Nephron progenitor cell (in vitro differentiated cells): Measurements from ENCODE around the gene SPAG17.

ENCODE experiments used
- DNase-seq: peaks from one replicate; pipeline ENCODE4 v3.0.0; 2021
- H3K27ac Mint-ChIP-seq: 2 replicates; pipeline ENCODE4 v1.8.0; 2021; ENCODE audit warnings: mild to moderate bottlenecking, moderate library complexity, mixed read lengths
- H3K27me3 Mint-ChIP-seq: 2 replicates; pipeline ENCODE4 v1.8.0; 2021; ENCODE audit warnings: mild to moderate bottlenecking, low read depth, mixed read lengths; ENCODE audit not compliant: poor library complexity
- H3K36me3 Mint-ChIP-seq: 2 replicates; pipeline ENCODE4 v1.8.0; 2021; ENCODE audit warnings: low read depth, mixed read lengths
- H3K4me1 Mint-ChIP-seq: 2 replicates; pipeline ENCODE4 v1.8.0; 2021; ENCODE audit warnings: mixed read lengths
- H3K4me3 Mint-ChIP-seq: 2 replicates; pipeline ENCODE4 v1.8.0; 2021; ENCODE audit warnings: mild to moderate bottlenecking, moderate library complexity, mixed read lengths
- H3K9me3 Mint-ChIP-seq: 2 replicates; pipeline ENCODE4 v1.8.0; 2021; ENCODE audit warnings: mild to moderate bottlenecking, moderate library complexity, mixed read lengths
- TF ChIP-seq, protein P1 (sequence below): fragments of 200-600 bp; sonication (generic); IDR thresholded peaks from 2 replicates; pipeline ENCODE4 v1.5.0; 2021; ENCODE audit warnings: antibody characterized with exemption

The SPAG17 gene

DNA sequence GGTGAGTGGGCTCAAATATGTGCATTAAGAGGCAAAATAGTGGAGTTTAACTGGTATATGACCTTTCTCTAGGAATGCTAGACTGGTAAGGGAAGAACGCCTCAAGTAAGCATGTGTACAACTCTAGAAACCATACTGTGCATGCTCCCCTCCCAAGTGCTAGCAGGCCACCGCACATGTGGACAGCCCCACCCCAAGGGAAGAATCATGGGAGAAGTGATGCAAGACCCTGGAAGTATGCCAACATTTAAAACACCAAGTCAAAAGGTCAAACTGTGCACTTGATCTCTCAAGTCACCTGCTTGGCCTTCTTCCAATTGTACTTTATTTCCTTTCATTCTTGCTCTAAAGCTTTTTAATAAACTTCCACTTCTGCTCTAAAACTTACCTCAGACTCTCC is 135.0 kb downstream of the SPAG17 start:
- Mint-ChIP-seq H3K27me3 (no peaks in the 10 kb centered on the region), H3K9me3 (no peaks in the 10 kb centered on the region), H3K36me3 (no peaks in the 10 kb centered on the region), H3K4me3 (no peak overlapping the region), H3K4me1 (no peaks in the 10 kb centered on the region), H3K27ac (no peak overlapping the region)
- TF ChIP-seq, protein P1, sequence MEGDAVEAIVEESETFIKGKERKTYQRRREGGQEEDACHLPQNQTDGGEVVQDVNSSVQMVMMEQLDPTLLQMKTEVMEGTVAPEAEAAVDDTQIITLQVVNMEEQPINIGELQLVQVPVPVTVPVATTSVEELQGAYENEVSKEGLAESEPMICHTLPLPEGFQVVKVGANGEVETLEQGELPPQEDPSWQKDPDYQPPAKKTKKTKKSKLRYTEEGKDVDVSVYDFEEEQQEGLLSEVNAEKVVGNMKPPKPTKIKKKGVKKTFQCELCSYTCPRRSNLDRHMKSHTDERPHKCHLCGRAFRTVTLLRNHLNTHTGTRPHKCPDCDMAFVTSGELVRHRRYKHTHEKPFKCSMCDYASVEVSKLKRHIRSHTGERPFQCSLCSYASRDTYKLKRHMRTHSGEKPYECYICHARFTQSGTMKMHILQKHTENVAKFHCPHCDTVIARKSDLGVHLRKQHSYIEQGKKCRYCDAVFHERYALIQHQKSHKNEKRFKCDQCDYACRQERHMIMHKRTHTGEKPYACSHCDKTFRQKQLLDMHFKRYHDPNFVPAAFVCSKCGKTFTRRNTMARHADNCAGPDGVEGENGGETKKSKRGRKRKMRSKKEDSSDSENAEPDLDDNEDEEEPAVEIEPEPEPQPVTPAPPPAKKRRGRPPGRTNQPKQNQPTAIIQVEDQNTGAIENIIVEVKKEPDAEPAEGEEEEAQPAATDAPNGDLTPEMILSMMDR: no peak
- no peak for DNase-seq

DNA sequence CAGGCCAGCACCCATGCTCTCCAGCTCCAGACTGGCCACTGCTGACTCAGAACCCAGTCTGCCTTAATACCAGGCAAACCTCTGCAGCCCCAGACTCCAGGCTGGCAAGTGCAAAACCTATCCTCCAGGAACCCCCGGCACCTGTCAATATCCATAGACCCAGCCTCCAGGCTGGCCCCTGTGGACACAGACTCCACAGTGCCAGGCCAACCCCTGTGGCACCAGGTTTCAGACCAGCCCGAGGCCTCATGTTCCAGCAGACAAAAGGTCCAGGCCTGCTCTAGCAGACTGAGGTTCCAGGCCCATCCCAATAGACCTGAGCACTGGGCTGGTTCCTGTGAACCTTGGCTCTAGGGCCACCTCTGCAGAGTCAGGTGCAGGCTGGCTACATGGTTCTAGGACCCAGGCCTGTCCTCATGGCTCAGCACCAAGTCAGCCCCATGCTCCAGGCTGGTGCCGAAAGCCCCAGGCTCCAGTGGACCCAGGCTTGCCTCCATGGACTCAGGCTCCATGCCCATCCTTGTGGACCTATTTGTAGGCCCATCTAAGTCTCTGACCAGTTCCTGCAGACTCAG is 137.3 kb downstream of the SPAG17 start:
- Mint-ChIP-seq H3K27me3 (peaks cover 2% of the 10 kb centered on the region), H3K4me1 (no peaks in the 10 kb centered on the region), H3K9me3 (no peaks in the 10 kb centered on the region), H3K36me3 (no peaks in the 10 kb centered on the region), H3K27ac (no peak overlapping the region), H3K4me3 (no peak overlapping the region)
- TF ChIP-seq, protein P1: no peak
- no peak for DNase-seq

DNA sequence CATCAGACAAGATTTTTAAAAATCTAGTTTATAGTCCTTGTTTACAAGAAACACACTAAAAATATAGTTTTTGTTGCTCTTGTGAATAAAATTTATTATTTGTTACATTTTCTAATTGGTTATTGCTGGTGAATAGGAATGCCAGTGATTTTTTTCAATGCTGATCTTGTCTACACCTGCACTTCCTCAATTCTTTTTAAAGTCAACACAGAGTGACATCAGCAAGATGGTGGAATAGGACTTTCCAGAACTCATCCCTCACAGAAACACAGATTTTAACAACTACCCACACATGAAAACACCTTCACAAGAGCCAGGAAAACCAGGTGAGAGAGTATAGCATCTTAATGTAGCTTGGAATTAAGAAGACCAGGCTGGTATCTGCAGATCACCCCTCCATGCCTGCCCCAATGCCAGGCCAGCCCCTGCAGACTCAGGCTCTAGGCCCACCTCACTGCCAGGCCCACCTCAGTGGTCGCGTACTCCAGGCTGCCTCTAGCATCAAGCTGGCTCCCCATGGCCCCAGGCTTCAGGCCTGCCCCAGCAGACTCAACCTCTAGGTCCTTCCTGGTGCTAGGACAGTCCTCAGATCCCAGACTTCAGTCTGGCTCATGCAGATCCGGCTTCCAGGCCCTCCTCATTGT is 137.9 kb downstream of the SPAG17 start:
- H3K9me3 Mint-ChIP-seq: no peaks in the 10 kb centered on the region
- H3K36me3 Mint-ChIP-seq: no peaks in the 10 kb centered on the region
- H3K4me3 Mint-ChIP-seq: no peak overlapping the region
- TF ChIP-seq, protein P1: no peak
- DNase-seq: no peak
- H3K27me3 Mint-ChIP-seq: peaks cover 2% of the 10 kb centered on the region
- H3K4me1 Mint-ChIP-seq: no peaks in the 10 kb centered on the region
- no peak overlapping the region for H3K27ac Mint-ChIP-seq

DNA sequence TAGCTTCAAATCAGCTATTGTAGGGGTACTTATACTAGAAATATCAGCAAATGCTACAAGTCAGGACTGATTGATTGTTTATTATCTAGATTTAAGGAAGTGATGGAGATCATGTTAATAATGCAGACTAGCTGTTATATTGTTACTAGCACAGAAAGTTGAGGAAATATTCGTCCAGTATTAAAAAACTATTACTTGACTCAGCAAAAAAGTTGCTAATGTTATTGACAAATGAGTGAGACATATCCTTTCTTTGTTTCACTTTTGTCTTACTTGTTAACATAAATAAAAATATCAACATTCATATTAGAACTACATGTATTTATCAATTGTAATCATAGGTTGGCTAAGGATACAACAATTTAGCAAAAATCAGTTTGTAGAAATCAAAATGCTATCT is 141.4 kb downstream of the SPAG17 start:
- Mint-ChIP-seq H3K27me3 (peaks cover 2% of the 10 kb centered on the region), H3K27ac (no peak overlapping the region), H3K4me3 (no peak overlapping the region)

DNA sequence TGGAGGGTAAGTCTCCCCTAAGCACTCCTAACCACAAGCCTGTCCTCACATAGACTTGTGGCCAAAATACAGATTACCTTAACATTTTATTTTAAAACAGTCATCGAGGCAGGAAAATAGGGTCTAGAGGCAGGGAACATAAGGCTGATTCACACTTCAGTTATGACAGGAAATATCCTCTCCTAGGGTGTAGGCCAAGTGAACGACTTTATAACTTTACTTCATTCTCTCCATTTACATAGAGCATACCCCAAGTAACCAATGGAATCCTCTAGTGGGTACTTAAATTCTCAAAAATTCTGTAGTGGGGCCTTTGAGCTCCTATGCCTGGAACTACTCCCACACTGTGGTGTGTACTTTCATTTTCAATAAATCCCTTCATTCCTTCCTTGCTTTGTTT is 142.5 kb downstream of the SPAG17 start:
- H3K4me1 Mint-ChIP-seq: no peaks in the 10 kb centered on the region
- H3K27ac Mint-ChIP-seq: no peak overlapping the region
- H3K36me3 Mint-ChIP-seq: no peaks in the 10 kb centered on the region
- no peak overlapping the region for H3K4me3 Mint-ChIP-seq
- DNase-seq: no peak
- TF ChIP-seq, protein P1: no peak
- peaks cover 2% of the 10 kb centered on the region for H3K27me3 Mint-ChIP-seq
- H3K9me3 Mint-ChIP-seq: no peaks in the 10 kb centered on the region

More for the DNA sequence above, 141.4 kb downstream of the SPAG17 start:
- TF ChIP-seq, protein P1: no peak
- no peaks in the 10 kb centered on the region for H3K36me3 Mint-ChIP-seq
- H3K9me3 Mint-ChIP-seq: no peaks in the 10 kb centered on the region
- no peak for DNase-seq
- no peaks in the 10 kb centered on the region for H3K4me1 Mint-ChIP-seq

DNA sequence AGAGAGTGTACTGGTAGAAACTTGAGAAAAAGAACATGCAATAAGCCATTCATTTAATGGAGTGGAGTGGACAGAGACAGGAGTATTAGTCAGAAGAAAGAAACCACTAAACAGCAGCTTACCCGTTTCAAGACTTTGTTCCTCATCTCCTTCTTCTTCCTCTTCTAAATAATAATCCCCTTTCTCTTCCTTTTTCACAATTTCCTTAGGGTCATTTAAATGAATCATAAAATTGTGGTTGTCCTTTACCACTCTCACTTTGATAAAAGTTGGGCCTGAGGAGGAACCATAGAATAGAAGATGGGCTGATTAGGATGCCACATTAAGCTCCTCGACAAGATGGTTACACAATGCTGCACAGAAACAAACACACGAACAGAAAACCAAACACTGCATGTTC is 145.9 kb downstream of the SPAG17 start:
- TF ChIP-seq, protein P1: no peak
- H3K4me3 Mint-ChIP-seq: no peak overlapping the region
- no peaks in the 10 kb centered on the region for H3K9me3 Mint-ChIP-seq
- DNase-seq: no peak
- H3K36me3 Mint-ChIP-seq: no peaks in the 10 kb centered on the region
- H3K27ac Mint-ChIP-seq: no peak overlapping the region
- H3K4me1 Mint-ChIP-seq: no peaks in the 10 kb centered on the region
- H3K27me3 Mint-ChIP-seq: no peaks in the 10 kb centered on the region
